NK-92 (cell line): ENCODE results near the gene CHM.
"Not testable (repeated sequence)": the region's sequence is repeated elsewhere in the genome, so short reads cannot be mapped to it uniquely, and the experiment has no call there.

Experiments
- DNase-seq: peaks from one replicate; lab custom pipeline; 2025; ENCODE audit not compliant: unreplicated experiment; lab: John Stamatoyannopoulos, UW

CHM gene

DNA sequence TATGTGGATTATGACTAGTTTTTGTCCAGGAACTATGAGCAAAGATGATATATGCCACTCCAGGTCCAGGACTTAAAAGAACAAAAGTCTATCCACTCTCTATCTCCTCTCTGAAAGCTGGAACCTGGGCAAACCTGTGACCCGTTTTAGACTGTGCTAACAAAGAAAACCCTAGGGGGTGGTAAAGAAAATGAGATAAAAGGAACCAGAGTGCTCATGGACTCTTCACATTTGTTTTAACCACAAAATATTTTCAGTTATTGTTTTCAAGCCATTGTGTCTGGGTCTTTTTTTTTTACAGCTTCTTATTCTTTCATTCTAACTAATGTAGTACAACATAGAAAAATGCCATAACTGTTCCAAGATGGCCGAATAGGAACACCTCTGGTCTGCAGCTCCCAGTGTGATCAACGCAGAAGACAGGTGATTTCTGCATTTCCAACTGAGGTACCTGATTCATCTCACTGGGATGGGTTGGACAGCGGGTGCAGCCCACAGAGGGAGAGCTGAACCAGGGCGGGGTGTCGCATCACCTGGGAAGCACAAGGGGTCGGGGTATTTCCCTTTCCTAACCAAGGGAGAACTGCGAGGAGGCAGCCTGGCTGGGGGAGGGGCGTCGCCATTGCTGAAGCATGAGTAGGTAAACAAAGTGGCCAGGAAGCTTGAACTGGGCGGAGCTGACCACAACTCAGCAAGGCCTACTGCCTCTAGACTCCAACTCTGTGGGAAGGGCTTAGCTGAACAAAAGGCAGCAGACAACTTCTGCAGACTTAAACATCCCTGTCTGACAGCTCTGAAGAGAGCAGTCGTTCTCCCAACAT, 45.1 kb downstream of the CHM start:
- no peak for DNase-seq

DNA sequence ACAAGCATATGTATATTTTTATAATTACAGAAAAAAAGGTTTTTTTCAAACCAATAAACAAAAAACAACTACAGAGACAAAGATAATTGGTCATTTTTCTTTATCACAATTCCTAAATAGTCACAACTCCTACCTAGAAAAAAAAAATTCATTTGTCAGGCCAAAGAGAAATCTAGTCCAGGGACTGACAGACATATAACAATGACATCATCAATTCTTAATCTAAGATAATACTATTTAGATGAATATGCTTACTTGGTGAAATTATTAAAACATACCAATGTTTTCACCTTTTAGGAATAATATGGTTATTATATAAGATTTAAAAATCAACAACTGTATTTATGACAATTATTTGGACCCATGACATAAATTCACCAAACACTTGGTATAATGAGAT, 48.4 kb downstream of the CHM start:
- no peak for DNase-seq

DNA sequence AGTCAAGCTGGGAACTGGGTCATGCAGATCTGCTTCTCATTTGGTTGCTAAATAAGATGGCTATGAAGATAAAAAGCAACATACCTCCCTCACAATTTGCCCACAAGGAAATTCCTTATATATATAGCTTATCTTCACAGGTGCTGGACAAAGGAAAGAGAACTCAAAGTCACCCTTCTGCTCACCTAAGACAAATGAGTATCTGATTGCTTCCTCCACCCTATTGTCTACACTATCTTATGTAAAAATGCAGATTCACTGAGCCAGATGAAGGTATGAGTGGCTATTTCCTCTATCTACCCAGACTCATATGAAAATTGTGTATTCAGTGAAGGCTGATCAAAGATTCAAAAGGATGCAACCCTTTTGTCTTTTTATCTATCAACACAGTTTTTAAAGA, 50.8 kb downstream of the CHM start:
- DNase-seq = no peak

DNA sequence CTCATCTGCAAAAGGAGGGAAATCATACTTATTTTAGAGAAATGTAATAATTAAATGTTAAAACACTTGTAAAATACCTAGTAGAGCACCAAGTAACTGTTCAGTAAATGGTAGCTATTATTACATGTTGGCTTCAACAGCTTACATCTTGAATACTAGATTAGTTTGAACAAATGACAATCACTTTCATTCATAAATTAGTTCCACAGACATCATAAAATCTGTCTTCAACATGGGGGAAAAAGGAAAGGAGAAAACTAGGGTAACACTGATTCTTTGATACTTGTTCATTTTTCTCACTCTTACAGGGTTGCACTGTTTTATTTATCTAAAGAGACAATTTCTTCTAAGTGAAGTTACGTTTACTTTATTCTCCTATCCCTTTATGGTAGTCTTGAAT, 51.7 kb downstream of the CHM start:
- no peak for DNase-seq

DNA sequence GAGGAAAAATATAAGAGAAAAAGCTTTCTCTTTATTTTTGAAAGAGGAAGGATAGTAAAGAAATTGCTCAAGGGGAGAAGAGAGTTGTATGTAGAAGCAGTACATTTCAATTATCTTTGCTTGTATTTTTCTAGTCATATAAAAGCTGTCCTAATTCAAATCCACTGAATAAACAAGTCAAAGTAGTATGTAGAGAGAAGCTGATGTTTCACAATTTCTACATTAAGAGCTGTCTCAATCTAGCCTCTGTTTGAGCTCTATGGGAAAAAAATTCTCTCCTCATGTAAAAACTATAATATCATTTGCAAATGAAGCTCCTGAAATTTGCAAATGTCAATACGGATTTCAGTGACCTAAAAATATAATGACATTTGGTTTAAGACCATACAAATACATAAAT, 52.6 kb downstream of the CHM start:
- no peak for DNase-seq

DNA sequence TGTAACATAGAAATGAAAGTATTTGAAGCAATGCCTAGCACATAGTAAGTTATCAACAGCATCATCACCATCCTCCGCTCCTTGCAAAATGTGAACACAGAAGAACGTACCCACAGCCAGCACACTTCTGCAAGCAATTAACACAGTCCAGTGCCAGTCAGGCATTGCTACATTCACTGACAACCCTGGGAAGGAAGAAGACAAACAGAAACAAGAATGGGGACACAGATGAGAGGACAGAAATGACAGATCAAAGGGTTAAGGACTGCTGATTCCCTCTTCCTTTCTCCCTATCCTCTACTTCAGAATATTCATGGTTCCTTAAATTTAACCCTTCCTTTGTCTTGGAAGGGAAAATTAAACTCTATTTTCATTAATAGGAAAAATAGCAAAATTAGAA, 53.1 kb downstream of the CHM start:
- no peak for DNase-seq

DNA sequence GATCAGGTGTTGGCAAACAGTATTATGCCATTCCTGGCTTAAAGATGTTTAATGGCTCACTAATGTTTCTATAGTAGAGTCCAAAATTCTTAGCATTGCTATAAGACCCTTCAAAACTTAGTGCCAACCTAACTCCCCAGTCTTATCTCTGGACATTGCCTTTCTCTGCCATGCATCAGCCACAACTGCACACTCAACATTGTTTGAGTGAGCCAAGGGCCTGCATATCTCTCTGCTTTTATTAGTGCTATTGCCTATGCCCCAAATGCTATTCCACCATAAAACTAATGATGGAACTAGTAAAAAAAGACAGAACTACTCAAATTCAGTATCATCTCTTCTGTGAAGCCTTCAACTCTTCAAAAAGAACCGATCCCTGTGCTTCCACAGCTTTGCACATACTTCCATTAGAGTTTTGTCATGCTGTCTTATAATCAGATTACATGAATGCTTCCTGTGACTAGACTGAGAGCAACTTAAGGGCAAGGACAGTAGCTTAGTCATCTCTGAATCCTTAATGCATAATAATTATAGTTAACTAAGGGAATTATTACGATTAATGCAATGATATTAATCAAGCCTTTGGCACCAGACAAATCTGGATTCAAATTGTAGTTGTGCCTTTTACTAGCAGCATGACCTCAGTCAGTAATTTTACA, 53.7 kb downstream of the CHM start:
- no peak for DNase-seq

DNA sequence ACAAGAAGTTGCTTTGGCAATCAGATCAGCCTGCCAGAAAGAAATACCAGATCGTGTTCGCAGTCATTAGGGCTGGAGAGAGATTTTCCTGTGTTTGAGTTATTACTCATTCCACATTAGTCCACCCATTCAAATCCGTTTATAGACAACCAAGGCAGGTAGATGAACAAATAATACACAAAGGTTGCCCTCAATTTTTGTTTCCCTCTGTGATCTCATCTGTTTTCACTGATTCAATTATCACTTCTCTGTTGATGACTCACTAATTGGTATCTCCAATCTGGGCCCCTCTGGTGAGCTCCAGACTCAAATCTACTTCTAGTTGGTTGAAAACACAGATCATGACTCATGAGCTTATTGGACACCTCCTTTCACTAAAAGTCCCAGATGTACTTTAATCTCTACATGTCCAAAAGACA, 54.5 kb downstream of the CHM start:
- DNase-seq = no peak

DNA sequence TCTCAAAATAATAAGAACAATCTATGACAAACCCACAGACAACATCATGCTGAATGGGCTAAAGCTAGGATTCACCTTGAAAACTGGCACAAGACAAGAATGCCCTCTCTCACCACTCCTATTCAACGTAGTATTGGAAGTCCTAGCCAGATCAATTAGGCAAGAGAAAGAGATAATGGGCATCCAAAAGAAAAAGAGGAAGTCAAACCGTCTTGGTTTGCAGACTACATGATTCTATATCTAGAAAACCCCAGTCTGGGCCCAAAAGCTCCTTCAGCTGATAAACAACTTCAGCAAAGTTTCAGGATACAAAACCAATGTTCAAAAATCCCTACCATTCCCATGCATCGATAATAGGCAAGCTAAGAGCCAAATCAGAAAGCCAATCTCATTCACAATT, 59.0 kb downstream of the CHM start:
- no peak for DNase-seq

DNA sequence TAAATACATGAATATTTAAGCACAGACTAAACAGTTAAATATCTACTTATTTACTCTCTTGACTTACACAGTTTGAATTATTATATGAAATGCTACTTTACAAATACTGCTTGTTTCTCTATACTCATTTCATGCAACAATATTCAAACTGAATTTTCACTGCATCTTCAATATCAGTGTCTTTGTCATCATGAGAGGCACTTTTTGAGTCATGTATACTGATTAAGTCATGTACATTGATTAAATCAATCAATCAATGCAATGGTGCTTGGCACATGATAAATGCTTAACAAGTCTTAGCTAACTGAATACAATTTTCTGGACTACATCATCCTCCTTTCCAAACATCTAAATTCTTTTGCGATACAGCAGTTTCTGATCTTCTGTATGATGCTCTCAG, 67.1 kb downstream of the CHM start:
- no peak for DNase-seq

DNA sequence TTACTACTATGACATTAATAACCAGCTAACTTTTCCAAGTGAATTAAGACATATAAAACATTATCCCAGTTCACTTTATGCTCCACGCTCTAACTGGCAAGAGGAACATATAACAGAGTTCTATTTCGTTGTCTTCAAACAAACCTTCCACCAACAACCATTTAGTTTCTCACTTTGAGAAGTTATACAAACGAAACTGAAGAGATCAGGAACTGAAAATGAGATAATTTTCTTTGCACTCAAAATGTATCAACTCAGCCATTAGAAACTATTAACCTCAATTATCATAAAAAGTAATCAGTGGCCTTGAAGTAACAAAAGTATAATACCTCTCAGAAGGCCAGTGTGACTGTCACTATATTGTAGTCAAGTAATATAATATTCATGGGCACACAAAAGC, 70.1 kb downstream of the CHM start:
- no peak for DNase-seq

DNA sequence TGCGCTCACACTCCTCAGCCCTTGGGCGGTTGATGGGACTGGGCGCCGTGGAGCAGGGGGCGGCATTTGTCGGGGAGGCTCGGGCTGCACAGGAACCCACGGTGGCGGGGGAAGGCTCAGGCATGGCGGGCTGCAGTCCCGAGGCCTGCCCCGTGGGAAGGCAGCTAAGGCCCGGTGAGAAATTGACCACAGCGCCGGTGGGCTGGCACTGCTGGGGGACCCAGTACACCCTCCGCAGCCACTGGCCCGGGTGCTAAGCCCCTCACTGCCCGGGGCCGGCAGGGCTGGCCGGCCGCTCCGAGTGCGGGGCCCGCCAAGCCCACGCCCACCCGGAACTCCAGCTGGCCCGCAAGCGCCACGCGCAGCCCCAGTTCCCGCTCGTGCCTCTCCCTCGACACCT, 75.0 kb downstream of the CHM start:
- not testable (repeated sequence) for DNase-seq

DNA sequence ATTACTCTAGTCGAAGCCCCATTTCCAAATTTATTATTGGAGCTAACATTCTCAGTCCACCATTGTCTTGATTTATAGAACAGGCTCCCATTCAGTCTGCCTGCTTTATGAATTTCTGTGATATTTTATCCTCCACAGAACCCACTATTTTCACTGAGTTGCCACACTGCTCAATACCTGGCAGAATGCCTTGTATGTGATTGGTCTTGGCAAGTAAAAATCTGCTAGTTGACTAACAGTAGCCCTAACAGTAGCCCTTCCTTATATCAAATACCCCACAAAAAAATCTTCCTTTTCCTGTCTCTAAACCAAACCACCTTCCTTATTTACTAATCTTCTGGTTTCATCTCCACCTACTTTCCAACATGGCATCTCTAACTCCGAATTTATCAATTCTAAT, 82.6 kb downstream of the CHM start:
- DNase-seq = no peak

DNA sequence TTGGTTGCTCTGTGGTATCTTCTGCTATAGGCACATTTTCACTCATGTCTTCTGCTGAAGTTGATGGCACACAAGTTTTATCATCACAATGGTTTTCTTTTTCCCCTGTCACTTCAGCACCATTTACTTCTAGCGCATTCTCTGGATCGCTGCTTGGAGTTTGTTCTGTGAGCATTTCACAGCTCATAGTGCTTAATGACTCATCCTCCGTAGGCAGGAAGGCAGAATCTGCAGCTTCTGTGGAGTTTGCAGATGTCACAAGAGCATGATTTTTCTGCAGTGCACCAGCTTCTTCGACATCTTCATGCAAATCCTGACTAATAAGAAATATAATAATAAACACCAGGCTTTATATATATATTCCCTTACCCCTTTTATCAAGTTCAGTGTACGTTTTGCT, 83.6 kb downstream of the CHM start:
- DNase-seq = no peak

DNA sequence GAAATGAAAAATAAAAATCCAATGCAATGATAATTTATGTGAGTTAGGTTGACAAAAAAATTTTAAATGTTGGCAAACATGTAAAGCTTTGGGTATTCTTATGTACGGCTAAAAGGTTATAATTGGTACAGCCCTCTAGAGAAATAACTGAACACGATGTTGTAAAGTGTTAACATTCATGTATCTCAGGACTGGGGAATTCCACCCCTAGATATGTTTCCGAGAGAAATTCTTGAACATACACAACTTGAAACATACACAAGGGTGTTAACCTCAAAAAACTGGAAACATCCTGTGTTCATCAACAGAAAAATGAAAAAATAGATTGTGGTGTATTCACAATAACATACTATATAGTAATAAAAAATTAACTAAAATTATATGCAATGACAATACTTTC, 91.8 kb downstream of the CHM start:
- DNase-seq = no peak

DNA sequence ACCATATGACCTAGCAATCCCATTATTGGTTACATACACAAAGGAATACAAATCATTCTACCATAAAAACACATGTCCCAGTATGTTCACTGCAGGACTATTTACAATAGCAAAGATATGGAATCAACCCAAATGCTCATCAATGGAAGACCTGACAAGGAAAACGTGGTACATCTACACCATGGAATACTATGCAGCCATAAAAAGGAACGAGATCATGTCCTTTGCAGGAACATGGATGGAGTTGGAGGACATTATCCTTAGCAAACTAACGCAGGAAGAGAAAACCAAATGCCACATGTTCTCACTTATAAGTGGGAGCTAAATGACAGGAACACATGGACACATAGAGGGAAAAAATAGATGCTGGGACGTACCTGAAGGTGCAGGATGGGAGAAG, 102.6 kb downstream of the CHM start:
- DNase-seq = not testable (repeated sequence)

DNA sequence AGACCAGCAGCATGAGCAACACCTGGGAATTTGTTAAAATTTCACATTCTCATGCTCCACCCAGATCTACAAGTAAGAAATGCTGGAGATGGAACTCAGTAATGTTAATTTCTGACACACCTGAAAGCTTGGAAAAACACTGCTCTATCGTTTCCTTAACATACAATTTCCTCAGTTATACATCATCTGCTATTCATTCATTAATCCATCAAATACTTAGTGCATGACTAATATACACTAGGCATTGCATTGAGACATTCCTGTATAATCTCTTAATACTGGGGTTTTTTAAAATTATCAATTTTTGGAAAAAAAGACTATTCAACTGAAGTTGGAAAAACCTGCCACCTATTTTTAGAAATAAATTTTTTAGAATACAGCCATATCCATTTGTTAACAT, 106.1 kb downstream of the CHM start:
- no peak for DNase-seq

DNA sequence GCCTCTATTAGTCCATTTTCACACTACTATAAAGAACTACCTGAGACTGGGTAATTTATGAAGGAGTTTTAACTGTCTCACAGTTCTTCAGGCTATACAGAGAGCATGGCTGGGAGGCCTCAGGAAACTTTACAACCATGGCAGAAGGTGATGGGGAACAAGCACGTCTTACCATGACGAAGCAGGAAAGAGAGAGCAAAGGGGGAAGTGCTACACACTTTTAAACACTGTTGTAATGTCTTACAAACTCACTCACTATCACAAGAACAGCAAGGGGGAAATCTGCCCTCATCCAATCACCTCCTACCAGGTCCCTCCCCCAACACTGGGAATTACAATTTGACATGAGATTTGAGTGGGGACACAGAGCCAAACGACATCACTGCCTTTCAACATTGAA, 107.4 kb downstream of the CHM start:
- not testable (repeated sequence) for DNase-seq

DNA sequence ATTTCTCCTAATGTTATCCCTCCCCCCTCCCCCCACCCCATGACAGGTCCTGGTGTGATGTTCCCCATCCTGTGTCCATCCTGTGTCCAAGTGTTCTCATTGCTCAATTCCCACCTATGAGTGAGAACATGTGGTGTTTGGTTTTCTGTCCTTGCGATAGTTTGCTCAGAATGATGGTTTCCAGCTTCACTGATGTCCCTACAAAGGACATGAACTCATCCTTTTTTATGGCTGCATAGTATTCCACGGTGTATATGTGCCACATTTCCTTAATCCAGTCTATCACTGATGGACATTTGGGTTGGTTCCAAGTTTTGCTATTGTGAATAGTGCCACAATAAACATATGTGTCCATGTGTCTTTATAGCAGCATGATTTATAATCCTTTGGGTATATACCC, 113.0 kb downstream of the CHM start:
- DNase-seq = not testable (repeated sequence)

DNA sequence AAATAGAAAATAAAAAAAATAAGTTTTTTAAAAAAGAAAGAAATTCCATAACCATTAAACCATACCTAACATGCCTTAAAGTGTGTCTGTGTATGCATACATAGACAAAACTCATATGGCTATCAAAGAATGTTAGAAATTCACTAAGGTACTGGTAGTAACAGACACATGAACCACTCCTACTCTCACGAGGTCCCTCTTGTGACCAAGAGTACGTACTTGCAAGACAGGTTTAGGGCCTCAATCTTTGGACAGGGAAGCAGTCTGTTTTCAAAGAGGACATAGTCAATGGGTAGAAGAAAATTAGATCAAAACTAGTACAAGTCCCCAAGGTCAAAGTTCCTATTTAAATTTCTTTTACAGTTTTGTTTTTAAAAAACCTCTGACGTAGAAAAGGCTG, 117.3 kb downstream of the CHM start:
- DNase-seq = no peak

DNA sequence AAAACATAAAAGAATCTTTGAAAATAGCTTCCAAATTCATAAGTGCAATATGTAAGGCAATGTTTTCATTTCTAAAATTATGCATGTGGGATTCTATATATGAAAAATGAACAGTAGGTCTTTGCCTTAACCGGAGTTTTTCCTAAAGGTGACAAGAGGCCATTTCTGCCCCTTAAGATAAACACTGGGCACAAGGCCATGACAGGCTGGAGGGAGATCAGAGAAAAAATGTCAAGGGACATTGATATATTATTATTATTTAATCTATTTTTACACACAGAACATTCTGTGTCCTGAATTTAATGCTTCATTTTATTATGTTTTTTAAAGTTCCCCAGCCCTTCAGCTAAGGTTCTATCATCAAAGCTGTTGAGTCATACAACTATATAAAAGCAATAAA, 118.8 kb downstream of the CHM start:
- no peak for DNase-seq

DNA sequence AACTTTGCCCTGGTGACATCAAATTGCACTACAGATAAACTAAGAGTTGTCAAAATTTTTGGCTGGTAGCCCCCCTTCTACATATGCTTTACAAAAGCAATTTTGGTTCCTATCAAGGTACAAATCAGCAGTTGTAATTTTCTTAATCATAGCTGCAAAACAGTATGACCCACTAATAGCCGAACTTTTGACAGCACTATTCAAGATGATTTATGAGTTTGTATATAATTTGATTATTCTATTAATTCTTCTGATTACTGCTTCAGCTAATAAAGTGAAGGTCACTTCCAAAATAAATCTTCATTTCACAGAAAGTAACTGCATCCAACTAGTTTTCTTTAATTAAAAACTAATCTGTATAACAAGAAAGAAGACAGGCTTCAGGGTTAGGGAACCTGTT, 119.6 kb downstream of the CHM start:
- no peak for DNase-seq

DNA sequence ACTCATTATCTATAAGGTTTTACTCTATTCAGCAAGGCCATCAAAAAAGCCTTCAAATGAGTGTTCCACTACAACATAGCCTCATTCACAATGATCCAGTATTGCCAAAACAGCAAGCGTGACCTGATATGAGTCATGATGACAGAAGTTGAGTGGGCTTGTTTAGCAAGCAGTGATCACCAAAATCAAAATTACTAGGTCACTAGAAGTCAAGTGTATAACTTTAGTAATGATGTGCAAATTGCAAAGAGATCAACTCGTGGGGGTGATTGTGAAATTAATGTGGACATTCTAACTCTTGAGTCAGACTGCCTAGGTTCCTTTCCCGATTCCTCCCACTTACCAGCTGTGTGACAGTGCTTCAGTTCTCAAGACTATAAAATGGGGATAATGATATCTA, 124.5 kb downstream of the CHM start:
- DNase-seq = no peak
